Measurements from ENCODE around the gene FGF11. TPM values are rescaled to one million over a fixed set of nuclear protein-coding genes. Genes with fewer than 3 reads are reported as not detected.

The FGF11 gene
- total RNA-seq, 1 donor from 2014 or later, result 4.8 TPM

- H3K4me1 Mint-ChIP-seq (ENCODE audit: low read depth, unreplicated experiment), result peaks cover 40% of the 10 kb centered on the region
- peaks cover 4% of the 10 kb centered on the region for H3K27me3 Mint-ChIP-seq (ENCODE audit: unreplicated experiment)
Observed at GRCh38 chr17:7490144-7490543, 50.8 kb downstream of the FGF11 start.

GRCh38 chr17:7491583-7491982, 52.3 kb downstream of the FGF11 start:
- no peak overlapping the region for H3K27ac Mint-ChIP-seq (ENCODE audit: unreplicated experiment)
- TF ChIP-seq, protein P1, sequence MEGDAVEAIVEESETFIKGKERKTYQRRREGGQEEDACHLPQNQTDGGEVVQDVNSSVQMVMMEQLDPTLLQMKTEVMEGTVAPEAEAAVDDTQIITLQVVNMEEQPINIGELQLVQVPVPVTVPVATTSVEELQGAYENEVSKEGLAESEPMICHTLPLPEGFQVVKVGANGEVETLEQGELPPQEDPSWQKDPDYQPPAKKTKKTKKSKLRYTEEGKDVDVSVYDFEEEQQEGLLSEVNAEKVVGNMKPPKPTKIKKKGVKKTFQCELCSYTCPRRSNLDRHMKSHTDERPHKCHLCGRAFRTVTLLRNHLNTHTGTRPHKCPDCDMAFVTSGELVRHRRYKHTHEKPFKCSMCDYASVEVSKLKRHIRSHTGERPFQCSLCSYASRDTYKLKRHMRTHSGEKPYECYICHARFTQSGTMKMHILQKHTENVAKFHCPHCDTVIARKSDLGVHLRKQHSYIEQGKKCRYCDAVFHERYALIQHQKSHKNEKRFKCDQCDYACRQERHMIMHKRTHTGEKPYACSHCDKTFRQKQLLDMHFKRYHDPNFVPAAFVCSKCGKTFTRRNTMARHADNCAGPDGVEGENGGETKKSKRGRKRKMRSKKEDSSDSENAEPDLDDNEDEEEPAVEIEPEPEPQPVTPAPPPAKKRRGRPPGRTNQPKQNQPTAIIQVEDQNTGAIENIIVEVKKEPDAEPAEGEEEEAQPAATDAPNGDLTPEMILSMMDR (IDR thresholded peaks at IDR 0.05; ENCODE audit: partially characterized antibody, unreplicated experiment), result no peak
- DNase-seq, result no peak
- H3K36me3 Mint-ChIP-seq (ENCODE audit: unreplicated experiment), result no peaks in the 10 kb centered on the region
- no peak overlapping the region for H3K4me3 Mint-ChIP-seq (ENCODE audit: unreplicated experiment)
- H3K27me3 Mint-ChIP-seq (ENCODE audit: unreplicated experiment), result peaks cover 4% of the 10 kb centered on the region
- H3K9me3 Mint-ChIP-seq (ENCODE audit: unreplicated experiment), result peaks cover 5% of the 10 kb centered on the region
- H3K4me1 Mint-ChIP-seq (ENCODE audit: low read depth, unreplicated experiment), result peaks cover 30% of the 10 kb centered on the region

More at GRCh38 chr17:7490144-7490543, 50.8 kb downstream of the FGF11 start:
- peak overlapping the region; percentile 0 for H3K4me3 Mint-ChIP-seq (ENCODE audit: unreplicated experiment)
- no peaks in the 10 kb centered on the region for H3K36me3 Mint-ChIP-seq (ENCODE audit: unreplicated experiment)
- no peak overlapping the region for H3K27ac Mint-ChIP-seq (ENCODE audit: unreplicated experiment)
- TF ChIP-seq, protein P1 (IDR thresholded peaks at IDR 0.05; ENCODE audit: partially characterized antibody, unreplicated experiment), result no peak
- no peak for DNase-seq
- H3K9me3 Mint-ChIP-seq (ENCODE audit: unreplicated experiment), result peaks cover 5% of the 10 kb centered on the region

DNA sequence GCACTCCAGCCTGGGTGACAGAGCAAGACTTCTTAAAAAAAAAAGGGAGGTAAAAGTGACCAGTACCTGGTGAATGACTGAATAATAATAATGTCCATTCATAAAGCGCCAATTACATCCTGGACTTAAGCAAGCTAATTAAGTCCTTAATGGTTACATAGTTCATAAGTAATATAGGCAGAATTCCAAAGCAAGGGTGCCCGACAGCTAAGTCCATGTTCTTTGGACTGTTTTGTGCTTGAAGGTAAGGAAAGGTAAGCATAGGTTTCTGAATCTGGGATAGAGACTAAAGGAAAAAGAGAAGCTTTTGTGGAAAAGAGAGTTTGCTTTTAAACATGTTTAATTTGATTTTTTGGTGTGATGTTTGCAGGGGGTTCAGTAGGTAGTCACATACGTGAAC, 54.6 kb downstream of the FGF11 start:
- Mint-ChIP-seq H3K9me3 (ENCODE audit: unreplicated experiment) (peaks cover 4% of the 10 kb centered on the region), H3K4me1 (ENCODE audit: low read depth, unreplicated experiment) (peaks cover 19% of the 10 kb centered on the region), H3K27ac (ENCODE audit: unreplicated experiment) (no peak overlapping the region), H3K27me3 (ENCODE audit: unreplicated experiment) (no peaks in the 10 kb centered on the region), H3K4me3 (ENCODE audit: unreplicated experiment) (no peak overlapping the region), H3K36me3 (ENCODE audit: unreplicated experiment) (no peaks in the 10 kb centered on the region)
- TF ChIP-seq, protein P1 (IDR thresholded peaks at IDR 0.05; ENCODE audit: partially characterized antibody, unreplicated experiment), result no peak
- no peak for DNase-seq

Other genes starting within 250 kb of the FGF11 start
- 157 TPM for gene DLG4, start 219.7 kb upstream of the FGF11 start, total RNA-seq (ENCODE audit: unreplicated experiment)
- 375 TPM for gene ACADVL, start 219.6 kb upstream of the FGF11 start, total RNA-seq (ENCODE audit: unreplicated experiment)
- 79.1 TPM for gene DVL2, start 205.0 kb upstream of the FGF11 start, total RNA-seq (ENCODE audit: unreplicated experiment)
- 72.3 TPM for gene PHF23, start 200.1 kb upstream of the FGF11 start, total RNA-seq (ENCODE audit: unreplicated experiment)
- 908 TPM for gene GABARAP, start 197.1 kb upstream of the FGF11 start, total RNA-seq (ENCODE audit: unreplicated experiment)
- gene CTDNEP1, start 187.8 kb upstream of the FGF11 start, total RNA-seq (ENCODE audit: unreplicated experiment), result 185 TPM
- gene ELP5, start 187.3 kb upstream of the FGF11 start, total RNA-seq (ENCODE audit: unreplicated experiment), result 34.1 TPM
- gene CLDN7, start 177.0 kb upstream of the FGF11 start, total RNA-seq (ENCODE audit: unreplicated experiment), result 0.44 TPM
- gene SLC2A4, start 157.8 kb upstream of the FGF11 start, total RNA-seq (ENCODE audit: unreplicated experiment), result 0.42 TPM
- gene YBX2, start 144.9 kb upstream of the FGF11 start, total RNA-seq (ENCODE audit: unreplicated experiment), result 1.3 TPM
- 347 TPM for gene EIF5A, start 131.9 kb upstream of the FGF11 start, total RNA-seq (ENCODE audit: unreplicated experiment)
- 98.3 TPM for gene GPS2, start 124.2 kb upstream of the FGF11 start, total RNA-seq (ENCODE audit: unreplicated experiment)
- 97.6 TPM for gene NEURL4, start 110.2 kb upstream of the FGF11 start, total RNA-seq (ENCODE audit: unreplicated experiment)
- gene ACAP1, start 103.0 kb upstream of the FGF11 start, total RNA-seq (ENCODE audit: unreplicated experiment), result not detected
- gene KCTD11, start 87.3 kb upstream of the FGF11 start, total RNA-seq (ENCODE audit: unreplicated experiment), result 2.2 TPM
- not detected for gene TMEM95, start 84.4 kb upstream of the FGF11 start, total RNA-seq (ENCODE audit: unreplicated experiment)
- 0.34 TPM for gene TNK1, start 58.4 kb upstream of the FGF11 start, total RNA-seq (ENCODE audit: unreplicated experiment)
- gene PLSCR3, start 45.0 kb upstream of the FGF11 start, total RNA-seq (ENCODE audit: unreplicated experiment), result 78.1 TPM
- 51.6 TPM for gene TMEM256, start 35.4 kb upstream of the FGF11 start, total RNA-seq (ENCODE audit: unreplicated experiment)
- 90.8 TPM for gene NLGN2, start 31.7 kb upstream of the FGF11 start, total RNA-seq (ENCODE audit: unreplicated experiment)
- gene SPEM1, start 19.2 kb upstream of the FGF11 start, total RNA-seq (ENCODE audit: unreplicated experiment), result not detected
- not detected for gene SPEM2, start 13.9 kb upstream of the FGF11 start, total RNA-seq (ENCODE audit: unreplicated experiment)
- not detected for gene SPEM3, start 10.7 kb upstream of the FGF11 start, total RNA-seq (ENCODE audit: unreplicated experiment)
- gene TMEM102, start 4.1 kb upstream of the FGF11 start, total RNA-seq (ENCODE audit: unreplicated experiment), result 0.42 TPM
- gene CHRNB1, start 5.5 kb downstream of the FGF11 start, total RNA-seq (ENCODE audit: unreplicated experiment), result 16.4 TPM
- 25.1 TPM for gene ZBTB4, start 40.1 kb downstream of the FGF11 start, total RNA-seq (ENCODE audit: unreplicated experiment)
- 0.34 TPM for gene SLC35G6, start 41.9 kb downstream of the FGF11 start, total RNA-seq (ENCODE audit: unreplicated experiment)
- gene POLR2A, start 44.9 kb downstream of the FGF11 start, total RNA-seq (ENCODE audit: unreplicated experiment), result 200 TPM
- gene TNFSF12, start 109.5 kb downstream of the FGF11 start, total RNA-seq (ENCODE audit: unreplicated experiment), result 0.83 TPM
- not detected for gene TNFSF13, start 119.2 kb downstream of the FGF11 start, total RNA-seq (ENCODE audit: unreplicated experiment)
- gene SENP3, start 122.4 kb downstream of the FGF11 start, total RNA-seq (ENCODE audit: unreplicated experiment), result 66.4 TPM
- gene CD68, start 140.1 kb downstream of the FGF11 start, total RNA-seq (ENCODE audit: unreplicated experiment), result not detected
- 60.2 TPM for gene MPDU1, start 144.3 kb downstream of the FGF11 start, total RNA-seq (ENCODE audit: unreplicated experiment)
- 1.7 TPM for gene SOX15, start 150.6 kb downstream of the FGF11 start, total RNA-seq (ENCODE audit: unreplicated experiment)
- gene FXR2, start 175.4 kb downstream of the FGF11 start, total RNA-seq (ENCODE audit: unreplicated experiment), result 108 TPM
- 97.3 TPM for gene SAT2, start 188.3 kb downstream of the FGF11 start, total RNA-seq (ENCODE audit: unreplicated experiment)
- gene SHBG, start 190.6 kb downstream of the FGF11 start, total RNA-seq (ENCODE audit: unreplicated experiment), result not detected
- 11.3 TPM for gene ATP1B2, start 211.4 kb downstream of the FGF11 start, total RNA-seq (ENCODE audit: unreplicated experiment)
- 38.2 TPM for gene TP53, start 248.0 kb downstream of the FGF11 start, total RNA-seq (ENCODE audit: unreplicated experiment)
- gene WRAP53, start 249.0 kb downstream of the FGF11 start, total RNA-seq (ENCODE audit: unreplicated experiment), result 19.5 TPM

All from glutamatergic neuron (in vitro differentiated cells).